Body of pancreas (tissue), 4 donors: ENCODE results near the gene PRKG1.

Source experiments
- POLR2A ChIP-seq, 3 donors: fragments of 450-650 bp; IDR thresholded peaks; one replicate each; pipeline ENCODE4 v1.6.1; 2016; ENCODE audit warnings: antibody characterized with exemption in 3 of 3, mild to moderate bottlenecking in 2 of 3
- TF ChIP-seq, protein P1 (sequence below), 7 experiments: fragments of 450-650 bp in 4 of 7; fragments of 200-600 bp in 3 of 7; sonication (generic) in 3 of 7; IDR thresholded peaks; one replicate each; pipeline ENCODE4 v1.5.1; 2016 to 2019; ENCODE audit warnings: antibody characterized with exemption in 7 of 7

DNA sequence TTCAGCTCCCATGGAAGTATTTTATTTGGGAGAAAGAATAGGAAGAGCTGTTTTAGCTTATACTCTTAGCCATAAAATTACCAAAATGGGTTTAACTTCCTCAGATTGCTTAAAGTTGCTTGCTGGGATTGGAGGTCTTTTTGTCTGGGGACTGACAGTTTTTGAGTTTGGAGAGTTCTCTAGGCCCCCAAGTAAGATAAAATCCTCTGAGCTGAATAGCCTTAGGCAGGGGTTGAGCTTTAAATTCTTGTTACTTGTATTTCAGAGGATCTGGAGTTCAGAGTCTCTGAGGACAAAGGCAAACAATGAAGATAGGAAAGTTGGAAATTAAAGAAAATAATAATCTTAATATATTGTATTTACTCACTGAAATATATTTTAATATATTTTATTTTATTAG, 945.4 kb downstream of the PRKG1 start:
- TF ChIP-seq, protein P1, sequence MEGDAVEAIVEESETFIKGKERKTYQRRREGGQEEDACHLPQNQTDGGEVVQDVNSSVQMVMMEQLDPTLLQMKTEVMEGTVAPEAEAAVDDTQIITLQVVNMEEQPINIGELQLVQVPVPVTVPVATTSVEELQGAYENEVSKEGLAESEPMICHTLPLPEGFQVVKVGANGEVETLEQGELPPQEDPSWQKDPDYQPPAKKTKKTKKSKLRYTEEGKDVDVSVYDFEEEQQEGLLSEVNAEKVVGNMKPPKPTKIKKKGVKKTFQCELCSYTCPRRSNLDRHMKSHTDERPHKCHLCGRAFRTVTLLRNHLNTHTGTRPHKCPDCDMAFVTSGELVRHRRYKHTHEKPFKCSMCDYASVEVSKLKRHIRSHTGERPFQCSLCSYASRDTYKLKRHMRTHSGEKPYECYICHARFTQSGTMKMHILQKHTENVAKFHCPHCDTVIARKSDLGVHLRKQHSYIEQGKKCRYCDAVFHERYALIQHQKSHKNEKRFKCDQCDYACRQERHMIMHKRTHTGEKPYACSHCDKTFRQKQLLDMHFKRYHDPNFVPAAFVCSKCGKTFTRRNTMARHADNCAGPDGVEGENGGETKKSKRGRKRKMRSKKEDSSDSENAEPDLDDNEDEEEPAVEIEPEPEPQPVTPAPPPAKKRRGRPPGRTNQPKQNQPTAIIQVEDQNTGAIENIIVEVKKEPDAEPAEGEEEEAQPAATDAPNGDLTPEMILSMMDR (IDR thresholded peaks at IDR 0.05) = no peak
- TF ChIP-seq POLR2A (IDR thresholded peaks at IDR 0.05) = no peak
